ENCODE results near the gene LAMB4.

Gene LAMB4

GRCh38 chr7:108104324-108104723 lies 25.8 kb downstream of the LAMB4 start:
- DNase-seq (ENCODE audit: low read depth), result no peak

DNA sequence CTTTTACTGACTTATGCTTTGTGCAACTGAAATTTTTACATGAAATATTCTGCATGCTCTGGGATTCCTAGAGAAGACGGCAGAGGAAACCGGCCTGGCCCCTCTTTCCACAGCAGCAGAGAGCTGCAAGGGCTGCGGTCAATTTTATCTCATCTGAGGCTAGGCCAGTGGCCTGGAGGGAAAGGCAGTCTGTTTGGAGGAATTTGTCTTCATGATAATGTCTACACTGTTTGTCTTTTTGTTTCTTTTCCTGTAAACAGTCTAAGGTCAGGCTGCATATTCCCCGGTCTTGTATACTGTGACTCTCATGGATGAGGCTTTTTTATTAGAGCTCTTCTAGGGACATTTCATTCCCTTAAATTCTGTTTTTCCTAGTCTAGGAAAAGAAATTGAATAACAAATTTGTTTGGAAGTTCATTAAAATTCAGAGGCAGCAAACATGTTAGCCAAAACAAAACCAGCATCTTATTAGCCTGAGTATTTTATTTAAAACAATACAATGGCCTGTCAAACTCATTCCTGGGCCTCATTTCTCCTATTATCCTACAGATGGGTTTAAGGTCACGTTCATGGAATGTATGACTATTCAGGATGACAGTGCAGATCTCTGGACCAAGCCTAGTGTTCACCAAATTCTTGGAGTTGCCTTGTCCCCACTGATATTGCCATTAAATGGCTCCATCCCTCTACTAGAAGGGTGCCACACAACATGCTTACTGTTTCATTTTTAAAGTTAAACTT lies 26.4 kb downstream of the LAMB4 start:
- no peak for DNase-seq (ENCODE audit: low read depth)

DNA sequence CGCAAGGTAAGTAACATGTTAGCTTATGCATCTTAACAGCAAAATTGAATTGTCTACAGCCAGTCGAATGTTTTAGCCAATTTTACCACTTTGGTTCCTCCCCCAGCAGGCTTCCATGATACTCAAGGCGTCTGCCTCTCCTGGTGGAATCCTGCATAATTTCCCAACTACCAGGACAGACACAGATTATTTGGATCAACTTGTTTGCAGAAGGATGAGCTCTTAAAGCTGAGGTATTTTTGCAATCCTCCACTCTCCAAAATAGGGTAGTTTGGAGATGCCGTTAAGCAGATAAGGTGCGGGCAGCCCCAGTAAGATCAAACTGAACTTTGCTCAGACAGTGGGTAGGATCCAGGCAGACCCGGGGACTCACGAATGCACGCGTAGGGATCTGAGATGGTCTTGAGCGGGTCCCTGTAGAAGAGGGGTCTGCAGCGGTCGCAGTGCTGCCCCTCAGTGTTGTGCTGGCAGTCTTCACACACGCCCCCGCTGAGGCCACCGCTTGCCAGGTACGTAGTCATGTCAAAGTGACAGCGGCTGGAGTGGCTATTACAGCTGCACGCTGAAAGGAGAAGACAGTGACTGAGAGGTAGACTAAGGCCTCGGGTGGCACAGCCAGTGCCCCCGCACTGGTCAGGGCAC lies 27.4 kb downstream of the LAMB4 start:
- DNase-seq (ENCODE audit: low read depth), result no peak

DNA sequence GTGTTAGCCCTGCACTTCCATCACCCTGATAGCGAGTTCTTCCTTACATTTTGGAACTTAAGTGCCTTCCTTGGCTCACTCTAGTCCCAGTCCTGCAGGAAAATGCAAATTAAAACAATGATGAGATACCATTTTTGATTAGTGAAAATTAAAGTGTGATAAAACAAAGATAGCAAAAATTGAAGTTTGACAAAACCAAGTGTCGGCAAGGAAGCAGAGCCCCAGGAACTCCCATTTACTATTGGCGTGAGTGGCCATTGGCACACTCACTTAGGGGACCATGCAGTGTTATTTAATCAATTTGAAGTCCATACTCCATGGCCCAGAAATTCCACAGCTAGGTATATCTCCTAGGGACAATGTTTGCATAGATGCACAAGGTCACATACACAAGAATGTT lies 28.4 kb downstream of the LAMB4 start:
- no peak for DNase-seq (ENCODE audit: low read depth)

DNA sequence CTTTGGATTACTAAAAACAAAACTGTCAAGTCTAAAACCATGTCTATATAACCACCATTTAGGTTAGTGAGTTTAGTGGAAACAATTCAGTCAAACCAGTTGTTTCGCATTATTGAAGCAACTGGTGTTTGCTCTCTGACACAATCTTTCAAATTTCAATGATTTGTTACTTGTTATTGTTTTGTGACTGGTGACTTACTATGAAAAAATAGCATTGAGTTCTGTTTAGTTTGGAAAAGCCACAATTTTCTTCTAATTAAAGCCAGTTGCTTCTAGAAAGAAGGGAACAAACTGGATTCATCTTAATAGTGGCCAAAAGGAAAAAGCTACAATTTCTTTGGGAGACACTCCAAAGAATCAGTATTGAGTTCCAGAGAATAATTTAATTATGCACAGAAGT lies 30.4 kb downstream of the LAMB4 start:
- DNase-seq (ENCODE audit: low read depth), result peak; percentile 60

DNA sequence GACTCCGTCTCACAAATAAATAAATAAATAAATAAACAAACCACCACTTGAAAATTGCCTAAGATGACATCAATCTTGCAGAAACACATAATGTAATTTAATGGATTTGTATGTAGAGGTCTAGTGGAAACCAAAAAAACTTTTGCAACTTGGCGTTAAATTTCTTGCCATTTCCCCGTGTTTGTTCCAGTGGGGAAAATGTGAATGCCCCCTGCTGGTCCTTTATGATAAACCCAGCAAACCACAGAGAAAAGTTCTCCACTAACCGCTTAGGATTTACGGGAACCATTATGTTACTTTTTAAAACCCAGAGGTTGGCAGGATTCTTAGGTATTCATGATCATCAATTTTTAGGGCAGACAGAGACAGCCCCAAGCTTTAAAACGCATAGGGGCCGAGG lies 32.5 kb downstream of the LAMB4 start:
- no peak for DNase-seq (ENCODE audit: low read depth)

DNA sequence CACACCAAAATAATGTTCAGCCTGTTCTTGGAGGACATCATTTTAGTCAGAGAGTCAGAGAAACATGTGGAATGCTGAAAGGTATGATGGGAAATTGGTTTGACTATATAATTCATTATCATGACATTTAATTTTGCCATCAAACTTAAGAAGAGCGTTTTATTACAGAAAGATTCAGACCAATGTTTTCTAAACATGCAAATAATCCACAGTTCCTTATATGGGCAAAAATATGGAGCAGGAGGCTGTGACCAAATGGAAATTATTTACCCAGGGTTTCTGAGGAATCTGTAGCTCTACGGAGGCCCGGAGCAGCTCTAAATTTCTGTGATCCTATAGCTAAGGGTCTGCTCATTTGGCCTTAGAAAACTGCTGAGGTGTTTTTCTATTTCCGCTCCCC lies 33.2 kb downstream of the LAMB4 start:
- no peak for DNase-seq (ENCODE audit: low read depth)

DNA sequence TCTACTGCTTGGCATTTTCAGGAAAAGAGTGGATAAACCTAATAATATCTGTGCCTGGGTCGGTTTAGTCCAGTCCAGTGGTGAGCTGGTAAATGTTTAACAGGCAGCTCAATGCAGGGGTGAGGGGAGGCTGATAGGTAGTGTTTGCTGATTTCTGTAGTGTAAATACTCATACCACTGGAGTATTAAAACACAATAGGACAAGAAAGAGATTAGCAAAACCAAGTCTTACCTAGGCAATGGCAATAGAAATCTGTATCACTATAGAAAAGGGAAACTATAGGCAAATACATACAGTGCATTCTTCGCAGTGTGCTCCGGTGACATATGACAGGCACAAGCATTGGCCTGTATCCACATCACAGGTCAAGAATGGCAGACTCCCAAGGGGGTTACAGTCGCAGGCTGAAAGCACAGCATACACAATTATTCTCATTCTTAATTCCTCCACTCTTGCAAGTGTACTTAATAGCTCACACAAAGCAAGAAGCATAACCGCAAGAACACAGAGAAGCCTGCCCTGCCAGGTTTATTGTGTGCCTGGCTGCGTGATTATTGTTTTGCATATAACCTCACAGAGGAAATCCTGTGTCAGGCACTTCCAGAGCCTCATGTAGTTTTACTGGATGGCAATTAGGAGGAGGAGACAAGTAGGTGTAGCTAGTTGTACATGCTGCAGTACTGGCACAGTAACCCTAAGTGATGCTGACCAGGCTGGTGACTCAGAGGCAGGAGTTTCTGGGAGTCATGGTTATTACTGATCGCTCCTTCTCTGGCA lies 35.0 kb downstream of the LAMB4 start:
- DNase-seq (ENCODE audit: low read depth), result peak; percentile 73

DNA sequence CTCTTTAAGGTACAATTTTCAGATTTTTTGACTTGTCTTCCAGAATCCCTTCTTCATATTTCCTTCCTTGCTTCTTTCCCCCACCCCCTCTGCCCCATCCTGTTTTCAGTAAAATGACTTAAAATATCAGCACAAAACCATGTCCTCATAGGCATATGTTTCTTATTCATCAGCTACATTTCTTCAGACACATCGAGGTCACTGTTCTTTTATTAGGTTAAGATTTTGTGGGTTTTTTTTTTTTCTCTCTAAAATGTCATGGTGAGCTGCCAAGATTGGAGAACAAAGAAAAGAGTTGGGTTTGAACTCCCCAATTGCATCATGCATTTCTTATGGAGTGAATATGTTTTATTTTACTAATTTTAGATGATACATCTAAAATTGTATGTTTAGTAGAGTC lies 35.8 kb downstream of the LAMB4 start:
- DNase-seq (ENCODE audit: low read depth), result peak; percentile 73

DNA sequence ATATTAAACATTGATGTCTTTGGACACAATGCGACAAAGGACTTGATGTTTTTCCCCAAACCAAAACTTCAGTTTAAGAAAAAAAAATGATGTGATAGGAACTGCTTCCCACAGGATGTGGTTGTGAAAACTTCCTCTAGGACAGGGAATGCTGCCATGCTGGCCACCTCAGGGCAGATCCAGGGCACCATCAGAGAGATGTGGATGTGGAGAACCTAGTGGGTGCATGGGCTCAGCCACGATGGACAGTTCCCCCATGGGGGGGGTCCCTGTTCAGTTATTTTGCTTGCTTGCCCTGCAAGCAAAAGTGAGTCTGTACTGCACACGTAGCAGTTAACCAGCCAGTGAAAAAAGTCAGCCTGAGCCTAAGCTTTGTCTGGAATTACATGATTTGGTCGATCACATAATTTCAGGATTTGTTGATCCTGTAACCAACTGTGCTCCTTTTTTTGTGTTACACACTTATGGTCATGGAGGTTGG lies 36.3 kb downstream of the LAMB4 start:
- no peak for DNase-seq (ENCODE audit: low read depth)

GRCh38 chr7:108093341-108093740 lies 36.8 kb downstream of the LAMB4 start:
- DNase-seq (ENCODE audit: low read depth), result no peak

- DNase-seq (ENCODE audit: low read depth), result no peak
Observed at GRCh38 chr7:108091461-108091831, 38.7 kb downstream of the LAMB4 start.

DNA sequence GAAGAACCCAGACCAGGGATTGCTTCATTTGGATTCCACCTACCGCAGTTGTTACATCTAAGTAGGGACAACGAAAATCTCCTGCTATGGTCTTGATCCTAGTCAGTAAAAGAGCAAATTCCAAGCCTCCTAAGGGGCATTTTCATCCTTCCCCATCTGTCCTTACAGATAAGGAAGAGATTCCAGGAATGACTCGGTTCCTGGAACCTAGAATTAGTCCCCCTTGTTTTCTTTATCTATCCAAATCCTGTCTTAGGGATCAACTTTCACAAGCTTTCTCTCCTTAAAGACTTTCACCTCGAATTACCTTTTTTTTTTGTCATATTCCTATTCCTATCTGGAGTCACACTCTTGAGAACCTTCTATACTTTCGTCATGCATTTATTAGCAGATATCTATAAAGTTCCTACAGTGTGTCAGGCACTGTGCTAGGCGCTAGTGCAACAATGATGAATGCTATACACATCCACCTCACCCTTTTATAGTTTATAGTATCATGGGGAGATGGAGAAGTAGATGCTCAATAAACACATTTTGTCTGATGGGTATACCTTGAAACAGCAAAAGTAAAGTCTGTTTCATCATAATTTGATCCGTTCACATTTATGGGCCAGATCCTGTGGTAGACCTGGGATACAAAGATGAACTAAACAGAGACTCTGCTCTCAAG lies 39.2 kb downstream of the LAMB4 start:
- no peak for DNase-seq (ENCODE audit: low read depth)

DNA sequence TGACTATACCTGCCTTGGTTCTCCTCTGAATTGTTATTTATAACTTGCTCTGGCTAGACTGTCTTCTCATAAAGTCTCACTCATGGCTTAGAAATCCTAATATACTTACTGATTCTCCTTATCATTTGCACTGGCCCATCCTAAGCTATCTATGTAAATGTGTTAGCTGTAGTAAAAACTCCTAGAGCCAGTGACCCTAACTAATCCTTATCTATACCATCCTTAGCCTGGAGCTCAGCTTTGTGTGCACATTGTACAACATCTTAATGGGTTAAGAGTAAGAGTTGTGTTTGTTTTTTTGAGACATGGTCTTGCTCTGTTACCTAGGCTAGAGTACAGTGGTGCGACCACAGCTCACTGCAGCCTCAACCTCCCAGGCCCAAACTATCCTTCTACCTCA lies 40.8 kb downstream of the LAMB4 start:
- DNase-seq (ENCODE audit: low read depth), result no peak

DNA sequence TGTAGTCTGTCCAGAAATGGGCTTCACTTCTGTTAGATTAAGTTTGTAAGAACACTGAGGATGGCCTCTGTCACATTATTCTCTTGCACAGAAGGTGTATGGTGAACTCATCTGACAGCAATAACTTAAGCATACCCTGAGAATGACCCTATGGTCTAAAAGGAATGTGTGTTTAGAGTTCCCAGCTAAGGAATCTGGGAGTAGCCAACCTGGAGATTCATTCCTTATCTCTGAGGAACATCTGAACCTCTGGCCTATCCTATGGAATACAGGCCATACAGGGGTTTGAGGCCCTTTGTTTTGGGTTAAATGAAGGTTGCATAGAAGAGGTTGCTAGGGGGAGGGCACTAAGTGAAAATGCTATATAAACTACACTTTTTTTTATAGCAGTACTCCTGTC lies 41.4 kb downstream of the LAMB4 start:
- no peak for DNase-seq (ENCODE audit: low read depth)

GRCh38 chr7:108087778-108088177 lies 42.4 kb downstream of the LAMB4 start:
- DNase-seq (ENCODE audit: low read depth), result no peak

DNA sequence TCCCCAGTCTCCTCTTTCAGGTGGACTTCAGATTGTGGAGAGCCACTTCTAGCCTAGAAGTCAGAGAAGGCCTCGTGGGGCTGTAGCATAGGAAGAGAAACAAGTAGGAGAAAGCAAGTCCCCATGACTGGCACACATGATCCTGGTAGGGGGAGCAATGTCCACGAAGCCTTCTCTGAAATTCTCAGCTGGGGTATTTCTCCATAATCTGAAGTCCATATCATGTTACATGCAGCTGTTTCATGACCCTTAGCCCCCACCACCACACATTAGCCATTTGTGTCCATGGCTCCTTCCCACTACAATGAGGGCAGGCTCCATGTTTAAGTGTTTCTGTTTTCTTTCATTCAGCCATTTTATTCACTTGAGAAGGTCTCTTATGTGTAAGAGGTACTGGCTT lies 43.2 kb downstream of the LAMB4 start:
- no peak for DNase-seq (ENCODE audit: low read depth)

- no peak for DNase-seq (ENCODE audit: low read depth)
Observed at GRCh38 chr7:108086546-108086945, 43.6 kb downstream of the LAMB4 start.

DNA sequence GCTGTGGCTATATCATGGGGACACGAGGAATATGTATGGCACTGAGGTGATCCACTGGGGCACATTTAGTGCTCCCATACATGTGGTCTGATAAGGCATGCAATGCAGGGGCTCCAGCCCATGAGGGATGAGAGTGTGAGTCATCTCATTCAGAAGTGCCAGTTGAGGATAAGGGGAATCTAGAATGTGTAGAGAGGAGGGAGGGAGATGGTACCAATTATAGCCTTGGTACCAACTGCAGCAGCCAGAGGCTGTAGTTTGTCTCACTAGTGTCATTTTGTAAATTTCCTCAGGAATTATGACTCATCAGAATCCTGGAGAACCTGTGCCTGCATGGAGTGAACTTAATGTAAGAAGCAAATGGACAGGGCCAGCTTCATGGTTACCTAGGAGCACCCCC lies 46.2 kb downstream of the LAMB4 start:
- DNase-seq (ENCODE audit: low read depth), result no peak

GRCh38 chr7:108079648-108080591 lies 50.2 kb downstream of the LAMB4 start:
- DNase-seq (ENCODE audit: low read depth), result peak; percentile 69

DNA sequence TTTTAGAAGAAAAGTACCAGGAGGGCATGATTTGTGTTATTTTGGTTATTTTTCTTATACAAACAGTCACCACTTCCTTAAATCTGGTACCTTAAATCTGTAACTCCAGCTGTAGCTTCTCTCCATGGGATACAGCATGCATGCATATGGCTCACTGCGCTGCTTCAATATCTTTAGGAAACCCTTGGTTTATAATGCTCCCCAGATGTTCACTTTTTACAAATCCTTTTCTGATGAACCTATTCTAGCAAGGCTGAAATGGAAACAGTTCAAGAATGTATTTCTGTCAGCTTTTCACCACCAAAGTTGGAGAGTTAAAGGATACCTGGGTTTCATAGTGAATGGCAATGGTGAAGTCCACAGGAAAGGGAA lies 50.9 kb downstream of the LAMB4 start:
- DNase-seq (ENCODE audit: low read depth), result no peak

Data from GM04503 (cell line).